ENCODE measurements around the gene TNFAIP8L3.

Gene TNFAIP8L3

DNA sequence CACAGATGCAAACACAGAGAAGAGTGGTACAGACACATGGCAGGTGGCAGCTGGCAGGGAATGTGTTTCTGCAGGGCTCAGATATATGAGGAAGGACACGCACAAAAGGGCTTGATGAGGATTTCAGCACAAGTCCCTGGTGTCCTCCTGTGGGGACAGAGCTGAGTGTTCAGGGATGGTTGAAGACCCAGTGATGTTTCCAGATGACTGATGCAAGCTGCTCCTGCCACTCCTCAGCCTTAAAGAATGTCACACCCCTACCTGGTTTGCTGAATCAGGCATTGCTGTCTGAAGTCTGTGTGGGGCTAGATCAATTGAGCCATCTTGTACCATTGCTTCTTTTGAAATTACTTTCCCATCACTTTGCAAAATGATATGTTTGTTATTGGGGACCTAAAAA, 40.2 kb downstream of the TNFAIP8L3 start:
- TF ChIP-seq, protein P1, sequence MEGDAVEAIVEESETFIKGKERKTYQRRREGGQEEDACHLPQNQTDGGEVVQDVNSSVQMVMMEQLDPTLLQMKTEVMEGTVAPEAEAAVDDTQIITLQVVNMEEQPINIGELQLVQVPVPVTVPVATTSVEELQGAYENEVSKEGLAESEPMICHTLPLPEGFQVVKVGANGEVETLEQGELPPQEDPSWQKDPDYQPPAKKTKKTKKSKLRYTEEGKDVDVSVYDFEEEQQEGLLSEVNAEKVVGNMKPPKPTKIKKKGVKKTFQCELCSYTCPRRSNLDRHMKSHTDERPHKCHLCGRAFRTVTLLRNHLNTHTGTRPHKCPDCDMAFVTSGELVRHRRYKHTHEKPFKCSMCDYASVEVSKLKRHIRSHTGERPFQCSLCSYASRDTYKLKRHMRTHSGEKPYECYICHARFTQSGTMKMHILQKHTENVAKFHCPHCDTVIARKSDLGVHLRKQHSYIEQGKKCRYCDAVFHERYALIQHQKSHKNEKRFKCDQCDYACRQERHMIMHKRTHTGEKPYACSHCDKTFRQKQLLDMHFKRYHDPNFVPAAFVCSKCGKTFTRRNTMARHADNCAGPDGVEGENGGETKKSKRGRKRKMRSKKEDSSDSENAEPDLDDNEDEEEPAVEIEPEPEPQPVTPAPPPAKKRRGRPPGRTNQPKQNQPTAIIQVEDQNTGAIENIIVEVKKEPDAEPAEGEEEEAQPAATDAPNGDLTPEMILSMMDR (IDR thresholded peaks at IDR 0.05; ENCODE audit: borderline replicate concordance, control extremely low read depth, extremely low read depth, insufficient read depth, missing control alignments): no peak
- no peak for DNase-seq (ENCODE audit: low spot score)
- in situ Hi-C loops (cut with MboI; ENCODE audit: low sequenced_read_pairs, unreplicated experiment): no loop called here

DNA sequence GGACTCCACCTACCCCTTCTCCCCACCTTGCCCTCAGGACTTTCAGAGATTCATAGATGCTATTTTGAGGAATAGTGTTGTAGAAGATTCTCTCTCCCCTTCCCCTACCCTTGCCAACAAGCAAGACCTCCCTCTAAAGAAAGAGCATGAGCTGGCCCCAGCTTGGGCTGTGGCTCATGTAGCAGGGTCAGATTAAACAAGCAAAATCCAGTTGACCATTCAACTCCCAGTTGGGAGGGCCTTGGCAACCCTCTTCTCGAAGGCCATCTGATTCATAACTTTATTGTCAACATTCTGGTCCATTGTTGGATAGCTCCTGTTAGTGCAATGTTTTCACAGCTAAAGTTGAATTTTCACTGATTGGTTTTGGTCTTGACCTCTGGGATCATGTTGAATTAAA, 41.1 kb downstream of the TNFAIP8L3 start:
- TF ChIP-seq, protein P1 (IDR thresholded peaks at IDR 0.05; ENCODE audit: borderline replicate concordance, control extremely low read depth, extremely low read depth, insufficient read depth, missing control alignments): no peak
- in situ Hi-C loops (cut with MboI; ENCODE audit: low sequenced_read_pairs, unreplicated experiment): no loop called here
- DNase-seq (ENCODE audit: low spot score): no peak

DNA sequence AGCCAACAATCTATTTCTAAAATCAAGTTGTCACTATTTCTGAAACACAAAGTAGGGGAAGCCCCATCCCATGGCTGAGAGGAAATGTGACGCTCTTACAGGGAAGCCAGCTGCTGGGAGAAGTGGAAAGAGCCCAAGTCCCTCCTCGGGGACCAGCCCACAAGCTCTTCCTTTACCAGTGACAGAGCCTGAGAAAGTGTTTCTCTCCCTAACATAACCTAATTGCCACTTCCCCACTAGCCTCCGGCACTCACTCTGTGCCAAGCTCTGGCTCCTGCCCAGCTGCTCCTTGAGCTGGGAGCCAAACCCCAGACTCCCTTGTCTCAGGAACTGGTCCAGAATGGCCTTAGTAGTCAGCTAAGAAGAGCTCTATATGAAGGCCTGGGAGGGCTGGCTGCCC, 42.9 kb downstream of the TNFAIP8L3 start:
- TF ChIP-seq, protein P1 (IDR thresholded peaks at IDR 0.05; ENCODE audit: borderline replicate concordance, control extremely low read depth, extremely low read depth, insufficient read depth, missing control alignments): no peak
- no peak for DNase-seq (ENCODE audit: low spot score)
- in situ Hi-C loops (cut with MboI; ENCODE audit: low sequenced_read_pairs, unreplicated experiment): no loop called here

DNA sequence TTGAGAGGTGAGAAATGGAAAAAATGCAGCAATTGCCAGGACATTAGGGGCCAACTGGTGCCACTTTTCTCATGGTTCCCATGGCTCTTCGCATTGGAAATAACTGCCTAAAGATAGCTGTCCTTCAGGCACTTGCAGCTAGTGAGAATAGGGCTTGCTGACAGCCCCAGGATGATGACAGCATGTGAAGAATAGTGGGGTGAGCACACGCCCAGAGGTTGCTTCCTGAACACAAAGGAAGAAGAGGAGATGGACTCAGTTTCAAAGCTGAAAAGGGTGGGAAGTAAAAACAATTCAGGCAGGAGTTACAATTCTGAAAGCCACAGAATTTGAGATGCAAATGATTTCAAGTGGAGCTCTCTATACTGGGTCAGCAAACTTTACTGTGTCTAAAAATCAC, 45.6 kb downstream of the TNFAIP8L3 start:
- DNase-seq (ENCODE audit: low spot score): no peak
- TF ChIP-seq, protein P1 (IDR thresholded peaks at IDR 0.05; ENCODE audit: borderline replicate concordance, control extremely low read depth, extremely low read depth, insufficient read depth, missing control alignments): no peak
- in situ Hi-C loops (cut with MboI; ENCODE audit: low sequenced_read_pairs, unreplicated experiment): no loop called here

DNA sequence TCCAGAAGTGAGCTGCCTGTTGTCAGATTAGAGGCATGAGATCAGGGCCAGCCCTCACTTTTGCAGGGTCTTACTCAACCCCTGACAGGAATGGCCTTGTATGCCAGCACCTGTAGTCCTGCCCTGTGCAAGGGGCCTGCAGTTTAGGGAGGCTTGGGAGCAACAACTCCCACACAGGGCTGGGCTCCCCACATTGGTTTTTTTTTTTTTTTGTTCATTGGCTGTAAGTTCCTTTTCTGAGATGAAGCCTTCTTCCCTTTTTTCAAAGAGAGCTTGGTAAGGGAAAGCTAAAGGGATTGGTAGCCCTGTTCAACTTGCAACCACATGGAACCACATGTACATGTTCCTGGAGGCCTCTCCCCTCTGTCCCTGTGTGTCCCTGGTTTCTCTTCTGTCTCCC, 46.4 kb downstream of the TNFAIP8L3 start:
- in situ Hi-C loops (cut with MboI; ENCODE audit: low sequenced_read_pairs, unreplicated experiment): no loop called here
- TF ChIP-seq, protein P1 (IDR thresholded peaks at IDR 0.05; ENCODE audit: borderline replicate concordance, control extremely low read depth, extremely low read depth, insufficient read depth, missing control alignments): no peak
- no peak for DNase-seq (ENCODE audit: low spot score)

DNA sequence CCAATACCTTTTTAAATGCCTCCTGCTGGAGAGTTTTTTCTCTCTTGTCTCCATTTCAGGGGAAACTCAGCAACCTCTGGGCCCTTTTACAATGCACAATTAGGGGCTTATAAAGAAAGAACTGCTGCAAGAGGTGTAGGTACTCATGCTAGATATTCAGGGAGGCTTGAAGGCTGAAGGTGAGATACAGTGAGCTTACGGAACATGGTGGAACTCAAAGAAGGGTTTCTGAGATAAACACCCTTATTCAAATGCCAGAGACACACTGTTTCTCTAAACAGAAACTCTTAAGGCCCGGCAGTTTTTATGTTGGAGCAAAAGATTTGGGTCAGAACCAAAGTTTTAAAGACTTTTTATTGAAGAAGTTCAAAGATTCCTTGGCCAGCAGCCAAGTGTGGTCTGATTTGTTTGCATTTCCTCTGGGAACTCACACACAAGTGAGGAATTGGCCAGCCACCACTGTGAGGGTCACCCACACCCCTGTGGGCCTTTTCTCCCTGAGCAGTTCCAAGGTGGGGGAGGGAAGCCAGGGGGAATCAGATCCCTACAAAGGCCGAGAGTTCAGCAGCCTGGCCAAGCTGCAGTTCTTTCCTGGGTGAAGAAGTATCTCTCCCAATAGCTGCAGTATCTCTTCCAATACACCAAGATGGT, 47.8 kb downstream of the TNFAIP8L3 start:
- in situ Hi-C loops (cut with MboI; ENCODE audit: low sequenced_read_pairs, unreplicated experiment): no loop called here
- no peak for DNase-seq (ENCODE audit: low spot score)
- TF ChIP-seq, protein P1 (IDR thresholded peaks at IDR 0.05; ENCODE audit: borderline replicate concordance, control extremely low read depth, extremely low read depth, insufficient read depth, missing control alignments): no peak

Measured in GM13976 (cell line).